C4-2B (cell line): ENCODE measurements around the gene TPCN1.

Experiments
- CTCF ChIP-seq: fragments of 450-650 bp; conservative IDR thresholded peaks from 2 replicates; pipeline ENCODE4 v1.5.1; 2017; ENCODE audit warnings: mild to moderate bottlenecking
- ZFX ChIP-seq: fragments of 450-650 bp; IDR thresholded peaks from 2 replicates; pipeline ENCODE4 v1.6.1; 2017

DNA sequence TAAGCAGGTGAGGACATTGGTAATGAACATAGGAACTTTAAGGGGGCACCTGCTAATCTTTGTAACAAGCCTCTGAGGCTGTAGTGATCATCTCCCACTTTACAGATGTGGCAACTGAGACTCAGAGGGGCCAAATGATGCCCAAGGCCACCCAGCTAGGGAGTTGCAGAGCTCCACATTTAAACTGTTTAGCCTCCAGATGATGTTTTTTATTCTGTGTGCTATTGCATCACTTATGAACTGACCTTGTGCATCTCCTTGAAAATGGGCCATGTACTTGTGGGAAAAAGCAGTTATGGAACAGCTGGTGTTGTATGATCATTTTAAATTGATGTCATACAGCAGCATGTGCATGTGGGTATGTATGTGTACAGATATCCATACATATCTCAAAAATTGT is 41.4 kb downstream of the TPCN1 start:
- TF ChIP-seq CTCF (no peak), ZFX (no peak)
